Stimulated activated naive CD8-positive, alpha-beta T cell treated with anti-CD3 and anti-CD28 coated beads, Interleukin-15, Interleukin-2, amounts not matched to agents 100 ng/mL and 50 ng/mL, for 24 hours (primary cell): ENCODE results near the gene ELP5.
A peak's percentile ranks its signal among the peaks of the same experiment; 100 is the strongest.

Experiments used
- H3K27ac Mint-ChIP-seq: one replicate; pipeline ENCODE4 v1.8.0; 2021; ENCODE audit warnings: mild to moderate bottlenecking, mixed read lengths
- H3K27me3 Mint-ChIP-seq: one replicate; pipeline ENCODE4 v1.8.0; 2021; ENCODE audit warnings: mixed read lengths
- H3K36me3 Mint-ChIP-seq: one replicate; pipeline ENCODE4 v1.8.0; 2021; ENCODE audit warnings: low read depth, mixed read lengths
- H3K4me1 Mint-ChIP-seq: one replicate; pipeline ENCODE4 v1.8.0; 2021; ENCODE audit warnings: low read depth, mixed read lengths
- H3K4me3 Mint-ChIP-seq: one replicate; pipeline ENCODE4 v1.8.0; 2021; ENCODE audit warnings: mild to moderate bottlenecking, mixed read lengths
- H3K9me3 Mint-ChIP-seq: one replicate; pipeline ENCODE4 v1.8.0; 2021; ENCODE audit warnings: mixed read lengths

The ELP5 gene

DNA sequence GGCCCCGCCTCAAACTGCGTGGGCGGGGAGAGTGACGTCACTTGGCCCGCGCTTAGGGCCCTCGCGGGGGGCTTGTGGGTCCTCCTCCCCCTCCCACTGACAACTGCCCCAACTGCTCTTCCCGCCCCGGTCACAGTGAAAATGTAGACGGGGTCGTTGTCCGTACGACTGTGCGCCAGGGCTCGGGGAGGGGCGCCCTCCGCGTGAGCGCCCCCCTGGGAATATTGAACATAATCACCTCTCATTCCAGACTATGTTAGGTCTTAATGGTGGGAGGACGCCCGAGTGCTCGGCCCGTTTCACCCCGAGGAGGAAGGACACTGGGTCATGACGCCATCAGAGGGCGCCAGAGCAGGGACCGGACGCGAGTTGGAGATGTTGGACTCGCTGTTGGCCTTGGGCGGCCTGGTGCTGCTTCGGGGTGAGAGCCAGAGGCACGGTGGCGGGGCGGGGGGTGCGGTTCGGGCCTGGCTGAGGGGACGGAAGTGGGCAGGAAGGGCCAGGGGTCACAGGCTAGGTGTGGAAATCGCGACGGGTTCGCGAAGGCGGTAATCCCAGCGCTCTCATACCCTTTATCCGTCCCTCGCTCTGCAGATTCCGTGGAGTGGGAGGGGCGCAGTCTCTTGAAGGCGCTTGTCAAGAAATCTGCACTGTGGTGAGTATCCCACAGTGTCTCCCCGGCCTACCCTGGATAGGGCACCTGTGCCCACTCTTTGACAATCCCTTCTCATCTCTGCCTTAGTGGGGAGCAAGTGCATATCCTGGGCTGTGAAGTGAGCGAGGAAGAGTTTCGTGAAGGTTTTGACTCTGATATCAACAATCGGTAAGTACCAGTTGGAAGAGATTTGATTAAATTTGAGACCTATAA, at the start of gene ELP5:
Gene ELP5, plus strand, starts transcription at position 40 of the 868 bp plus-strand sequence. Its CDS starts 336 bp downstream, at position 376.
- Mint-ChIP-seq H3K27ac (peak within 1 kb of the TSS; percentile 99), H3K4me3 (peak within 1 kb of the TSS; percentile 94), H3K9me3 (no peaks in the 10 kb centered on the region), H3K27me3 (no peaks in the 10 kb centered on the region), H3K4me1 (peaks cover 64% of the 10 kb centered on the region), H3K36me3 (peaks cover 40% of the 10 kb centered on the region)

- Mint-ChIP-seq H3K4me1 (peaks cover 26% of the 10 kb centered on the region), H3K4me3 (peak overlapping the region; percentile 39), H3K27ac (peak overlapping the region; percentile 68), H3K9me3 (no peaks in the 10 kb centered on the region), H3K36me3 (no peaks in the 10 kb centered on the region), H3K27me3 (no peaks in the 10 kb centered on the region)
Measured at GRCh38 chr17:7203391-7203790, 48.6 kb upstream of the ELP5 start.

DNA sequence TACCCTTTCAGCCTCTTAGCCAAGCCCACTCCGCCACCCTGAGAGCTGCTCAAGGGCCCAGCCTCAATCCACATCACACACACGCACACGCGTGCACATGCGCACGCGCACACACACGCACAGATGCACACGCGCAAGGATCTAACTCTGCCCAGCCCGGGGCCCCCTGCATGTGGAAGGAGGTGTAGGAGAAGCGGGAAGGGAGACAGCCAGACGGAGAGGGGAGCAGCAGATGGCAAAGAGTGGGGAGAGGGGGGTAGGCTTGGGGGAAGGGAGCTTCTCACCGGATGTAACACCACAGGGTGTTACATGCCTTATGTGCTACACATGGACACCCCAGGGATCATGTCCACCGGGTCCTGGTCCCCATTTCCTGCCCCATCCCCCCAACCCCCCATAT, 47.7 kb upstream of the ELP5 start:
- Mint-ChIP-seq H3K4me3 (peak overlapping the region; percentile 70), H3K27me3 (no peaks in the 10 kb centered on the region), H3K36me3 (no peaks in the 10 kb centered on the region), H3K27ac (peak overlapping the region; percentile 87), H3K4me1 (peaks cover 26% of the 10 kb centered on the region), H3K9me3 (no peaks in the 10 kb centered on the region)

DNA sequence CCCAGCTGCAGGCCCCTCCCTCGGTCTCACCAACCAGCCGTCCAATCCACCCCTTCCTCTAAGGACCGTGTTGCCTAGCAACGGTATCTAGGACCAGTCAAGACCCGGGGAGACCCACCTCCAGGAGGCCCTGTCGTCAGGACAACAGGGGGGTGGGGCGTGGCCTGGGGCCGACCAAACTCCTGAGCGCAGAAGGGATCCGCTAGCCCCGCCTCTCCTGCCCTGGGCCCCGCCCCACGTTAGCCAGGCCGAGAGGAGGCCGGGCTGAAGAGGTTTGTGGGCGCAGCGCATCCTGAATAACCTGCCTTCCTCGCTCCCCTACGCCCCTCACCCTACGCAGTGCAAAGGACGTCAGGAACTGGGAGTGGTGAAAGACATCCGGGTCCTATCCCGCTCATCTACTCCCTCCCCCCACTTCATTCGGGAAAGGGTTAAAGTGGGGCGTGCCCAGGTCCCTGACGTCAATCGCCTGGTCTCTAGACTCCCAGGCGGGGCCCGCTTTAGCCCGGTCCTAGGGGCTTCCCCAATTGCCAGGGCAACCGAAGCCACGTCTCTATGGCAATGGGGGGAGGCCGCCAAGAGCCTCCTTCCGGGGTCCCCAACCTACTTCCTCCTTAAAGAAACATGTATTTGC, 47.1 kb upstream of the ELP5 start:
- peak overlapping the region; percentile 87 for H3K27ac Mint-ChIP-seq
- H3K4me3 Mint-ChIP-seq = peak overlapping the region; percentile 70
- no peaks in the 10 kb centered on the region for H3K36me3 Mint-ChIP-seq
- H3K4me1 Mint-ChIP-seq = peaks cover 27% of the 10 kb centered on the region
- no peaks in the 10 kb centered on the region for H3K27me3 Mint-ChIP-seq
- H3K9me3 Mint-ChIP-seq = no peaks in the 10 kb centered on the region

- peaks cover 30% of the 10 kb centered on the region for H3K4me1 Mint-ChIP-seq
- no peaks in the 10 kb centered on the region for H3K27me3 Mint-ChIP-seq
- H3K9me3 Mint-ChIP-seq = no peaks in the 10 kb centered on the region
- H3K36me3 Mint-ChIP-seq = no peaks in the 10 kb centered on the region
- peak overlapping the region; percentile 70 for H3K4me3 Mint-ChIP-seq
- H3K27ac Mint-ChIP-seq = peak overlapping the region; percentile 87
Measured at GRCh38 chr17:7205561-7205960, 46.5 kb upstream of the ELP5 start.

GRCh38 chr17:7207120-7208001, 44.7 kb upstream of the ELP5 start:
- no peaks in the 10 kb centered on the region for H3K27me3 Mint-ChIP-seq
- peaks cover 35% of the 10 kb centered on the region for H3K4me1 Mint-ChIP-seq
- H3K36me3 Mint-ChIP-seq = no peaks in the 10 kb centered on the region
- no peak overlapping the region for H3K27ac Mint-ChIP-seq
- H3K9me3 Mint-ChIP-seq = no peaks in the 10 kb centered on the region
- no peak overlapping the region for H3K4me3 Mint-ChIP-seq

DNA sequence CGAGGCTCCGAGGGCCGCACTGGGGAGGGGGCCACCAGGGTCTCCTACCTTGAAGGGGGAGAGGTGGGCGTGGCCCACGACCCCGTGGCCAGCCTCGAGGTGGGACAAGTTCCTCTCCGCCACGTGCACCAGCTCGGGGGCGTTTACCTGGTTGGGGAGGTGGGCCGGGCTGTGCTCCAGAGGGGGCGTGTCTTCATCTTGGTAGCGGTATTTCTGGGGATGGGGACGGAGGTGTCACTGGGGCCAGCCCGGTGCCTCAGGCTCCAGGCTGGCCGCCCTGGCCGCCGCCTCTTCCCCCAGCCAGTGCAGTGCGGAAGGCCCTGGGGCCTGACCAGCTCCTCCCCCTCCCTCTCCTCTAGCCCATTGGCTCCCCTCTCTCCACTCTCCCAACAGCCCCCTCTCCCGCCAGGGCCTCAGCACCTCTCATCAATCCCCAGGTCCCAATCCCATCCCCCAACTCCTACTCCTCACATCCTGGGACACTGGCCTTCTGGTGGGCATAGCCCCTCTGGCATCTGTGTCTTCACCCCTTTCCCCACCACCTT, 43.9 kb upstream of the ELP5 start:
- Mint-ChIP-seq H3K27ac (no peak overlapping the region), H3K9me3 (no peaks in the 10 kb centered on the region), H3K4me3 (no peak overlapping the region), H3K27me3 (no peaks in the 10 kb centered on the region), H3K4me1 (peaks cover 37% of the 10 kb centered on the region), H3K36me3 (no peaks in the 10 kb centered on the region)

GRCh38 chr17:7208754-7209460, 43.1 kb upstream of the ELP5 start:
- Mint-ChIP-seq H3K4me3 (no peak overlapping the region), H3K27me3 (no peaks in the 10 kb centered on the region), H3K9me3 (no peaks in the 10 kb centered on the region), H3K4me1 (peaks cover 40% of the 10 kb centered on the region), H3K36me3 (no peaks in the 10 kb centered on the region), H3K27ac (no peak overlapping the region)

- H3K4me1 Mint-ChIP-seq = peaks cover 46% of the 10 kb centered on the region
Measured at GRCh38 chr17:7211491-7212273, 40.3 kb upstream of the ELP5 start.

DNA sequence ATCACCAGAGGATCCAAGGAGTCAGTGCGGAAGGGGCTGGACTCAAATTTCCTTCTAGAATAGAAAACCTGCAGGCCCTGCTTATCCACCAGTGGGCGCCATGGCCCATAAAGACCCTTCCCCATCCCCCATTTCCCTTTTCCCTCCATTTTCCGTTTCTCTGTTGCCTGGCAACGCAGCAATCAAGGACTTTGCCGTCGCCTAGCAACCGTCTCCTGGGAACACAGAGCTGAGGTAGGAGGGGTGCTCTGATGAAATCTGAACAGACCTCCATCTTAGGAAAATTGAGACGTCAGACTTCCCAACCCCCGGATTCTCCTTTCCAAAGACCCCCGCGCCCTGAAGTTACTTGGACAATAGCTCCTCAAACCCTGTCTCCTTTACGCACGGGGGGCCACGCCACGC, 38.1 kb upstream of the ELP5 start:
- no peaks in the 10 kb centered on the region for H3K9me3 Mint-ChIP-seq
- H3K36me3 Mint-ChIP-seq = no peaks in the 10 kb centered on the region
- H3K27ac Mint-ChIP-seq = peak overlapping the region; percentile 97
- H3K4me3 Mint-ChIP-seq = peak overlapping the region; percentile 88
- H3K27me3 Mint-ChIP-seq = no peaks in the 10 kb centered on the region
- peaks cover 64% of the 10 kb centered on the region for H3K4me1 Mint-ChIP-seq

More at GRCh38 chr17:7211491-7212273, 40.3 kb upstream of the ELP5 start:
- H3K27me3 Mint-ChIP-seq = no peaks in the 10 kb centered on the region
- H3K36me3 Mint-ChIP-seq = no peaks in the 10 kb centered on the region
- H3K27ac Mint-ChIP-seq = no peak overlapping the region
- no peak overlapping the region for H3K4me3 Mint-ChIP-seq
- no peaks in the 10 kb centered on the region for H3K9me3 Mint-ChIP-seq

DNA sequence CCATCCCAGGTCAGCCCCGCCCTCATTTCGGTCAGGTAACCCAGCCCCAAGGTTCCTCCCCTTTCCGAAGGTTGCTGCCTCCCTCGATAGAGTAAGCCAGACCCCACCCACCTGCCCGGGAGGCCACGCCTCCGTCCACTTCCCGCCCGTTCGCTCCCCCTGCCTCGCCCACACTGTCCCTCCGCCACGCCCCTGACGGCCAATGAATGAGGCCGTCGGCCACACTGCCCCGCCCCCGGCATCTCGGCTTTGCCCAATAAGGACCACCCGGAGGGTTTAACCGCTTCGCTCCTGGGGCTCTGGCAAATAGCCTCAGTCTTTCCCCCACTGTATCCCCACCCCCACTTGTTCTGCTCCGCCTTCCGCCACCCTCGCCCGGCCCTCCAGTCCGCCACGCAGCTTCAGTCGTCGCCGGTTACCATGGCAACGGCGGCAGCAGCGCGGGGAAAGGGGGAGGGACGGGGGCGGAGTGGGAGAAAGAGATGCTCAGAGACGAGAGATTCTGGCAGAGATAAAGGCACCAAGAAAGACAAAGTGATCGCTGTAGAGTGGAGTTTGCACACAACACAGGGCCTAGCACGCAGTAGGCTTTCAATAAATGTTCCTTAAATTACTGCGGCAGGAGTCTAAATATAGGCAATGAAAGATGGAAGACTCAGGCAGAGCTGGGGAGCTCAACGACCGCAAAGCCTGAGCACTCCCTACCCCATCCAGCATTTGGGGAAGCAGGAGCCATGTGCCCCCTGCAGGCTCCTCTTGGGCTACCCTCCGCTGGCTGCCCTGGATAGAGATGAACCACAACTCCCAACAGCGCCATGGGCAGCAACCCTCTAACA, 37.5 kb upstream of the ELP5 start:
- Mint-ChIP-seq H3K4me3 (peak overlapping the region; percentile 88), H3K36me3 (no peaks in the 10 kb centered on the region), H3K27me3 (no peaks in the 10 kb centered on the region), H3K9me3 (no peaks in the 10 kb centered on the region), H3K27ac (peak overlapping the region; percentile 97), H3K4me1 (peaks cover 70% of the 10 kb centered on the region)

GRCh38 chr17:7215136-7215638, 36.8 kb upstream of the ELP5 start:
- H3K27me3 Mint-ChIP-seq = no peaks in the 10 kb centered on the region
- H3K9me3 Mint-ChIP-seq = no peaks in the 10 kb centered on the region
- H3K36me3 Mint-ChIP-seq = no peaks in the 10 kb centered on the region
- peak overlapping the region; percentile 97 for H3K27ac Mint-ChIP-seq
- H3K4me1 Mint-ChIP-seq = peaks cover 69% of the 10 kb centered on the region
- H3K4me3 Mint-ChIP-seq = peak overlapping the region; percentile 88
